MM.1S (cell line): ENCODE data around the gene ZMYM4.

Source experiments
- EZH2 ChIP-seq: fragments of 300-600 bp; sonication (generic); optimal IDR thresholded peaks from 2 replicates; pipeline ENCODE3; 2017; ENCODE audit warnings: low read depth, mild to moderate bottlenecking, antibody characterized with exemption, low read length, mixed read lengths
- EZH2phosphoT487 ChIP-seq: fragments of 300-600 bp; sonication (generic); IDR thresholded peaks from 2 replicates; pipeline ENCODE4 v1.6.1; 2018; ENCODE audit warnings: antibody characterized with exemption, low read length
- TF ChIP-seq, protein P1 (sequence below): fragments of 300-600 bp; sonication (generic); IDR thresholded peaks from 2 replicates; pipeline ENCODE4 v1.5.1; 2016; ENCODE audit warnings: antibody characterized with exemption, low read length, mixed read lengths

GRCh38 chr1:35316264-35316663, 47.8 kb downstream of the ZMYM4 start:
- no peak for TF ChIP-seq EZH2
- TF ChIP-seq, protein P1, sequence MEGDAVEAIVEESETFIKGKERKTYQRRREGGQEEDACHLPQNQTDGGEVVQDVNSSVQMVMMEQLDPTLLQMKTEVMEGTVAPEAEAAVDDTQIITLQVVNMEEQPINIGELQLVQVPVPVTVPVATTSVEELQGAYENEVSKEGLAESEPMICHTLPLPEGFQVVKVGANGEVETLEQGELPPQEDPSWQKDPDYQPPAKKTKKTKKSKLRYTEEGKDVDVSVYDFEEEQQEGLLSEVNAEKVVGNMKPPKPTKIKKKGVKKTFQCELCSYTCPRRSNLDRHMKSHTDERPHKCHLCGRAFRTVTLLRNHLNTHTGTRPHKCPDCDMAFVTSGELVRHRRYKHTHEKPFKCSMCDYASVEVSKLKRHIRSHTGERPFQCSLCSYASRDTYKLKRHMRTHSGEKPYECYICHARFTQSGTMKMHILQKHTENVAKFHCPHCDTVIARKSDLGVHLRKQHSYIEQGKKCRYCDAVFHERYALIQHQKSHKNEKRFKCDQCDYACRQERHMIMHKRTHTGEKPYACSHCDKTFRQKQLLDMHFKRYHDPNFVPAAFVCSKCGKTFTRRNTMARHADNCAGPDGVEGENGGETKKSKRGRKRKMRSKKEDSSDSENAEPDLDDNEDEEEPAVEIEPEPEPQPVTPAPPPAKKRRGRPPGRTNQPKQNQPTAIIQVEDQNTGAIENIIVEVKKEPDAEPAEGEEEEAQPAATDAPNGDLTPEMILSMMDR: no peak
- TF ChIP-seq EZH2phosphoT487: no peak
